ENCODE measurements around the gene OR6T1. TPM values are rescaled to one million over a fixed set of nuclear protein-coding genes. Genes with fewer than 3 reads are reported as not detected.

OR6T1 gene
- total and polyA plus RNA-seq, 9 of the 15 experiments (the other 6 are each of a cell fraction or from before 2014, with no cell fraction given), result not detected

- 18% methylated on average over 5 of the region's 5 CpGs for whole genome bisulfite sequencing (ENCODE audit: insufficient coverage, low coverage, missing lambda C conversion rate)
- Histone ChIP-seq H3K9ac (ENCODE audit: insufficient read depth in 1 of 2, low read depth in 2 of 2, low read length in 2 of 2) (no peak overlapping the region), H3K36me3 (ENCODE audit: control insufficient read depth, insufficient read depth, low read length) (no peaks in the 10 kb centered on the region), H3K4me3 (no peak overlapping the region), H3K4me1 (replicated peaks in 1 of 2; ENCODE audit: control insufficient read depth in 2 of 2, insufficient read depth in 2 of 2, low read length in 2 of 2) (no peaks in the 10 kb centered on the region), H3K79me2 (ENCODE audit: control insufficient read depth, insufficient read depth, low read length) (no peaks in the 10 kb centered on the region), H3K27me3 (ENCODE audit: control insufficient read depth in 2 of 2, insufficient read depth in 2 of 2, low read length in 2 of 2) (peaks cover 0 to 7% of the 10 kb centered on the region in 2 experiments; a peak in 1 of 5 replicates), H3K9me3 (replicated peaks; ENCODE audit: control insufficient read depth, insufficient read depth, low read depth, low read length) (no peaks in the 10 kb centered on the region), H3K4me2 (ENCODE audit: insufficient read depth, low read length) (no peak overlapping the region), H3K9me1 (ENCODE audit: control insufficient read depth, insufficient read depth, low read length) (no peaks in the 10 kb centered on the region), H3K27ac (ENCODE audit: extremely low read depth, low read depth, low read length) (no peak overlapping the region), H4K20me1 (replicated peaks; ENCODE audit: control insufficient read depth, insufficient read depth, low read length) (no peaks in the 10 kb centered on the region), H2AFZ (ENCODE audit: low read depth, low read length) (no peak overlapping the region)
- intact Hi-C loops (cut with micrococcal nuclease), result no loop called here
- ChIA-PET CTCF (ENCODE audit: low intra/inter-chr PET ratio) (no interaction called here), POLR2A (interaction anchor here (0.6 to 1.0 kb wide), 2 partner anchors 16 to 496 kb away, joined by 3 read pairs; no protein-coding TSS in a partner anchor)
- ATAC-seq (no peak), DNase-seq (ENCODE audit: extremely low read depth in 1 of 4, low spot score in 3 of 4) (no peak), FAIRE-seq (no peak)
- no TSS peak for BruUV-seq (replicated peaks)
- TF ChIP-seq CHAMP1 (IDR thresholded peaks at IDR 0.05), result no peak
- 0 out of 2 replicates have a peak, but pooled peaks have one; percentile 24 for TF ChIP-seq RBFOX2 (IDR thresholded peaks at IDR 0.05; ENCODE audit: low read depth, low read length)
- TF ChIP-seq PYGO2 (tag; IDR thresholded peaks at IDR 0.05), result no peak
- in situ Hi-C loops (cut with MboI), result no loop called here
Measured at GRCh38 chr11:123979311-123979710, 35.7 kb upstream of the OR6T1 start.

Data from K562 (cell line).